Panc1 (cell line): ENCODE results near the gene FXYD3. TPM values are rescaled to one million over a fixed set of nuclear protein-coding genes. Genes with fewer than 3 reads are reported as not detected.

ENCODE experiments used
- ATAC-seq: fragments of 200-7000 bp; cut with Tn5 transposase; 2 replicates; pipeline ENCODE4 v1.9.1; 2020; ENCODE audit warnings: mild to moderate bottlenecking, moderate library complexity
- BruUV-seq: library from RNA; stranded (reverse); fragments of 400-500 nt; replicated peaks from 2 replicates; lab custom pipeline; 2021; lab: Mats Ljungman, UMichigan
- CTCF ChIA-PET: fragments of 300-600 bp; sonication (Branson Sonifier 250); formaldehyde crosslinking; loops from one replicate; lab custom pipeline; 2022; ENCODE audit warnings: antibody characterized with exemption; lab: Charles Lee
- POLR2A ChIA-PET: fragments of 300-600 bp; sonication (Branson Sonifier 250); formaldehyde crosslinking; loops from one replicate; lab custom pipeline; 2022; ENCODE audit warnings: antibody characterized with exemption; lab: Charles Lee
- DNase-seq: peaks from one replicate; pipeline ENCODE4 v3.0.0-alpha.2; 2010; ENCODE audit warnings: low read depth, low spot score
- H3K27ac ChIP-seq: 2 replicates; pipeline ENCODE4 v1.5.1; 2011; ENCODE audit warnings: mild to moderate bottlenecking, low read length, inconsistent platforms
- H3K27me3 ChIP-seq: fragments of 200-500 bp; sonication (Bioruptor generic); 2 replicates; pipeline ENCODE4 v1.6.0; 2014; ENCODE audit warnings: low read length, inconsistent platforms; ENCODE audit not compliant: control insufficient read depth, insufficient read depth
- H3K36me3 ChIP-seq: fragments of 200-500 bp; sonication (Bioruptor generic); 2 replicates; pipeline ENCODE4 v1.5.1; 2014; ENCODE audit warnings: inconsistent platforms, mild to moderate bottlenecking, low read length, moderate library complexity; ENCODE audit not compliant: control insufficient read depth, insufficient read depth
- H3K4me1 ChIP-seq: 2 replicates; pipeline ENCODE4 v1.5.1; 2011; ENCODE audit warnings: inconsistent platforms, mild to moderate bottlenecking, low read length, moderate library complexity; ENCODE audit not compliant: control insufficient read depth, insufficient read depth
- H3K4me3 ChIP-seq, 2 experiments: 2 replicates each; pipeline ENCODE4 v1.5.1; 2011 to 2012; ENCODE audit warnings: low read depth in 2 of 2, low read length in 2 of 2, mild to moderate bottlenecking in 2 of 2, inconsistent platforms in 1 of 2, moderate library complexity in 1 of 2
- H3K9me3 ChIP-seq: fragments of 200-500 bp; sonication (Bioruptor generic); 2 replicates; pipeline ENCODE4 v1.5.1; 2014; ENCODE audit warnings: low read depth, mild to moderate bottlenecking, inconsistent platforms, low read length, moderate library complexity; ENCODE audit not compliant: control insufficient read depth, insufficient read depth
- POLR2AphosphoS5 ChIP-seq: IDR thresholded peaks from 2 replicates; pipeline ENCODE4 v1.6.1; 2012; ENCODE audit warnings: mild to moderate bottlenecking, low read depth, low read length, moderate library complexity
- SIN3A ChIP-seq: IDR thresholded peaks from 2 replicates; pipeline ENCODE4 v1.6.1; 2012; ENCODE audit warnings: low read depth, mild to moderate bottlenecking, low read length, moderate library complexity, borderline replicate concordance; ENCODE audit not compliant: insufficient read depth
- TCF7L2 ChIP-seq: IDR thresholded peaks from 2 replicates; pipeline ENCODE4 v1.6.1; 2011; ENCODE audit warnings: mild to moderate bottlenecking, low read depth, low read length, inconsistent platforms
- in situ Hi-C: cut with HindIII; loops from 2 replicates; pipeline ENCODE4 v1.10.0; 2016; ENCODE audit warnings: low sequenced_read_pairs, low pct_unique_long_range_greater_than_20kb
- intact Hi-C: fragments of 100-400 bp; cut with micrococcal nuclease; formaldehyde crosslinking; loops from one replicate; pipeline ENCODE4 v1.10.0; 2022; ENCODE audit not compliant: unreplicated experiment
- total RNA-seq: library from RNA; stranded (reverse); gene quantifications from one replicate; pipeline ENCODE4 v1.2.1, GENCODE V29; 2021; ENCODE audit not compliant: unreplicated experiment
- TF ChIP-seq, protein P1 (sequence below), 2 experiments: IDR thresholded peaks; 2 replicates each; pipeline ENCODE4 v1.6.1; 2011 to 2012; ENCODE audit warnings: low read depth in 2 of 2, control low read depth in 1 of 2, low read length in 1 of 2, mild to moderate bottlenecking in 1 of 2, moderate library complexity in 1 of 2; ENCODE audit not compliant: insufficient read depth in 1 of 2
- TF ChIP-seq, protein P2 (sequence below): fragments of 450-650 bp; IDR thresholded peaks from 2 replicates; pipeline ENCODE4 v1.5.1; 2017; ENCODE audit warnings: mild to moderate bottlenecking

Gene FXYD3
- total RNA-seq, 1 experiment from 2014 or later, result not detected

DNA sequence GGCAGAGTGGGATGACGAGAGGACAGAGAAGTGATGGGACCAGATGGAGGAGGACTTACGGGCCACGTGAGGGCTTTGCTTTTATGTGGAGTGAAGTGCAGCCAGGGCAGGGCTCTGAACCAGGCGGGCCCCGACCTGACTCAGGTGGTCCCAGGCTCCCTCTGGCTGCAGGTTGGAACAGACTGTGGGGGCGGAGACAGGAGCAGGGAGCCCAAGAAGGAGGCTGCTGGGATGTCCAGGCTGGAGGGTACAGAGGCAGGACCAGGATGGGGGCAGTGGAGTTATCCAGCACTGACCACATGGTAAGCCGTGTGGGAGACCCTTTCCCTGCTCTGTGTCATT lies 41.0 kb downstream of the FXYD3 start:
- POLR2A ChIA-PET, result interaction anchor here (0.6 kb wide), 1 partner anchor 14 kb away, joined by 6 read pairs; no protein-coding TSS in a partner anchor
- CTCF ChIA-PET, result interaction anchor here (0.7 kb wide), 1 partner anchor 10 kb away, joined by 9 read pairs; no protein-coding TSS in a partner anchor
- Histone ChIP-seq H3K27ac (no peak overlapping the region), H3K27me3 (no peaks in the 10 kb centered on the region), H3K4me3 (no peak overlapping the region), H3K4me1 (peaks cover 10% of the 10 kb centered on the region), H3K9me3 (no peaks in the 10 kb centered on the region), H3K36me3 (peaks cover 3% of the 10 kb centered on the region; the same call in 1 of the 2 replicates)
- no peak for ATAC-seq
- DNase-seq, result no peak
- BruUV-seq, result TSS peak; percentile 70
- in situ Hi-C loops (no loop called here), intact Hi-C loops (no loop called here)
- TF ChIP-seq, protein P1, sequence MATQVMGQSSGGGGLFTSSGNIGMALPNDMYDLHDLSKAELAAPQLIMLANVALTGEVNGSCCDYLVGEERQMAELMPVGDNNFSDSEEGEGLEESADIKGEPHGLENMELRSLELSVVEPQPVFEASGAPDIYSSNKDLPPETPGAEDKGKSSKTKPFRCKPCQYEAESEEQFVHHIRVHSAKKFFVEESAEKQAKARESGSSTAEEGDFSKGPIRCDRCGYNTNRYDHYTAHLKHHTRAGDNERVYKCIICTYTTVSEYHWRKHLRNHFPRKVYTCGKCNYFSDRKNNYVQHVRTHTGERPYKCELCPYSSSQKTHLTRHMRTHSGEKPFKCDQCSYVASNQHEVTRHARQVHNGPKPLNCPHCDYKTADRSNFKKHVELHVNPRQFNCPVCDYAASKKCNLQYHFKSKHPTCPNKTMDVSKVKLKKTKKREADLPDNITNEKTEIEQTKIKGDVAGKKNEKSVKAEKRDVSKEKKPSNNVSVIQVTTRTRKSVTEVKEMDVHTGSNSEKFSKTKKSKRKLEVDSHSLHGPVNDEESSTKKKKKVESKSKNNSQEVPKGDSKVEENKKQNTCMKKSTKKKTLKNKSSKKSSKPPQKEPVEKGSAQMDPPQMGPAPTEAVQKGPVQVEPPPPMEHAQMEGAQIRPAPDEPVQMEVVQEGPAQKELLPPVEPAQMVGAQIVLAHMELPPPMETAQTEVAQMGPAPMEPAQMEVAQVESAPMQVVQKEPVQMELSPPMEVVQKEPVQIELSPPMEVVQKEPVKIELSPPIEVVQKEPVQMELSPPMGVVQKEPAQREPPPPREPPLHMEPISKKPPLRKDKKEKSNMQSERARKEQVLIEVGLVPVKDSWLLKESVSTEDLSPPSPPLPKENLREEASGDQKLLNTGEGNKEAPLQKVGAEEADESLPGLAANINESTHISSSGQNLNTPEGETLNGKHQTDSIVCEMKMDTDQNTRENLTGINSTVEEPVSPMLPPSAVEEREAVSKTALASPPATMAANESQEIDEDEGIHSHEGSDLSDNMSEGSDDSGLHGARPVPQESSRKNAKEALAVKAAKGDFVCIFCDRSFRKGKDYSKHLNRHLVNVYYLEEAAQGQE (IDR thresholded peaks at IDR 0.05; ENCODE audit: insufficient read depth in 1 of 2, low read depth in 2 of 2, low read length in 1 of 2), result no peak
- no peak for TF ChIP-seq SIN3A
- TF ChIP-seq POLR2AphosphoS5, result no peak
- TF ChIP-seq, protein P2, sequence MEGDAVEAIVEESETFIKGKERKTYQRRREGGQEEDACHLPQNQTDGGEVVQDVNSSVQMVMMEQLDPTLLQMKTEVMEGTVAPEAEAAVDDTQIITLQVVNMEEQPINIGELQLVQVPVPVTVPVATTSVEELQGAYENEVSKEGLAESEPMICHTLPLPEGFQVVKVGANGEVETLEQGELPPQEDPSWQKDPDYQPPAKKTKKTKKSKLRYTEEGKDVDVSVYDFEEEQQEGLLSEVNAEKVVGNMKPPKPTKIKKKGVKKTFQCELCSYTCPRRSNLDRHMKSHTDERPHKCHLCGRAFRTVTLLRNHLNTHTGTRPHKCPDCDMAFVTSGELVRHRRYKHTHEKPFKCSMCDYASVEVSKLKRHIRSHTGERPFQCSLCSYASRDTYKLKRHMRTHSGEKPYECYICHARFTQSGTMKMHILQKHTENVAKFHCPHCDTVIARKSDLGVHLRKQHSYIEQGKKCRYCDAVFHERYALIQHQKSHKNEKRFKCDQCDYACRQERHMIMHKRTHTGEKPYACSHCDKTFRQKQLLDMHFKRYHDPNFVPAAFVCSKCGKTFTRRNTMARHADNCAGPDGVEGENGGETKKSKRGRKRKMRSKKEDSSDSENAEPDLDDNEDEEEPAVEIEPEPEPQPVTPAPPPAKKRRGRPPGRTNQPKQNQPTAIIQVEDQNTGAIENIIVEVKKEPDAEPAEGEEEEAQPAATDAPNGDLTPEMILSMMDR, result no peak
- no peak for TF ChIP-seq TCF7L2

DNA sequence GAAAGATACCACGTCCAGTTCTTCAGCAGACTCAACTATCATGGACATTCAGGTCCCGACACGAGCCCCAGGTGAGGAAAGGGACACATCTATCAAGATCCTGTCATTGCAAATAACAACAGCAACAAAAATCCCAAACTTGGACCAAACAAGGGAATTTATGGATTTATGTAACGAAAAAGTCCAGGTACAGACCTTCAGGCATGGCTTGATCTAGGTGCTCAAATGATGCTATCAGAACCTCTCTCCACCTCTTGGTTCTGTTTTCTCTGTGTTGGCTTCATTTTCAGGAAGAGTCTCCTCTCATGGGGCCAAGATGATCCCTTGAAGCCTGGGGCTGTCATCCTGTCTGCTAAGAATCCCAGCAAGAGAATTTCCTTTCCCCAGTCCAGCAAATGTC lies 41.8 kb downstream of the FXYD3 start:
- TF ChIP-seq, protein P2, result no peak
- TF ChIP-seq, protein P1 (IDR thresholded peaks at IDR 0.05; ENCODE audit: insufficient read depth in 1 of 2, low read depth in 2 of 2, low read length in 1 of 2), result no peak
- no peak for TF ChIP-seq SIN3A
- no peak for TF ChIP-seq POLR2AphosphoS5
- no peak for TF ChIP-seq TCF7L2
- DNase-seq (no peak), ATAC-seq (no peak)
- ChIA-PET CTCF (interaction anchor here (0.6 to 0.7 kb wide), 2 partner anchors 11 to 433 kb away, joined by 3 to 9 read pairs; no protein-coding TSS in a partner anchor), POLR2A (no interaction called here)
- Histone ChIP-seq H3K4me1 (peaks cover 10% of the 10 kb centered on the region), H3K27ac (no peak overlapping the region), H3K36me3 (peaks cover 3% of the 10 kb centered on the region; the same call in 1 of the 2 replicates), H3K9me3 (no peaks in the 10 kb centered on the region), H3K27me3 (no peaks in the 10 kb centered on the region), H3K4me3 (no peak overlapping the region)
- BruUV-seq, result no TSS peak
- intact Hi-C loops (no loop called here), in situ Hi-C loops (no loop called here)
